ENCODE data around the gene NDUFA13. TPM values are rescaled to one million over a fixed set of nuclear protein-coding genes. Genes with fewer than 3 reads are reported as not detected.
A peak's percentile ranks its signal among the peaks of the same experiment; 100 is the strongest.

The NDUFA13 gene
- total RNA-seq, 1 experiment from 2014 or later = 489 TPM

DNA sequence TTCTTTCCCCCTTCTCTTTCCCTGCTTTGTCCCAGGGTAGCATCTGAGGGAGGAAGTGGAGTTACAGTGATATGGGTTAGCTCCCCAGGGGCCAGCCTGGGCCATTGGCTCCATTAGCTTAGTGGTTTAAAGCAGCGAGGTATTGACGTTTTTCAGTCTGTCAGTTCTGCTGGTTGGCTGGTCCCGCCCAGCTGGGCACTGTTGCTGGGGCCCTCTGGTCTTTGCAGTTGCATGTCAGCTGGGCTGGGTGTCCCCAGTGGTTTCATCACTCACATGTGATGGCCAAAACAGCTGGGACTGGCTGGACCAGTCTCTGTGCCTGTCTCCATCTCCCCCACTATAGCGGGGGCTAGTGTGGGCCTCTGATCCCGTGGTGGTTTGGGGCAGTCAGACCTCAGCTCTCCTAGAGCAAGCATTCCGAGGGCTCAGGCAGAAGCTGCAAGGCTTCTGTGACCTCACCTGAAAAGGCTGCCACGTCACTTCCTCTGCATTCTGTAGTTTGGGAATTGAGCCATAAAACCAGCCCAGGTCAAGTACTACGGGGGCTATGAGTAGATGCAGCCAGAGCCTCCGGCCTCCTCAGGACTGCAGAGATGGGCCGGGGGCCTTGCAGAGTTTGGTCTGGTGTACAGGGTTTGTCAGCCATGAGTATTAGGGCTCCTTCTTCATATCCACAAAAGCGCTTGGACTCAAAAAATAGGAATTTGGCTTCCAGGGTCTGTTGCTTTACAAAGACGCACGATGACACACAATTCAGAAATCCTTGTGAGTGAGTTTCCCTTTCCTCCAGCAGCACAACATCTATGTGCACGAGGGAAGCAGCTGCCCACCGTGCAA is 30.6 kb upstream of the NDUFA13 start:
- H3K9me3 Mint-ChIP-seq = no peaks in the 10 kb centered on the region
- H3K18ac ChIP-seq (ENCODE audit: insufficient read length, low read depth, low read length) = no peak overlapping the region
- no peaks in the 10 kb centered on the region for H3K79me1 ChIP-seq (ENCODE audit: insufficient read depth, low read depth, low read length, poor library complexity, severe bottlenecking)
- no peak overlapping the region for H4K91ac ChIP-seq (ENCODE audit: insufficient read length, low read depth, low read length)
- H3K79me2 ChIP-seq (ENCODE audit: insufficient read depth, low read length) = peaks cover 12% of the 10 kb centered on the region; the same call in 1 of the 2 replicates
- H3K14ac ChIP-seq (ENCODE audit: insufficient read depth, low read length) = no peak overlapping the region; the same call in 1 of the 2 replicates
- no peak overlapping the region for H2AFZ ChIP-seq (ENCODE audit: low read length)
- no peak overlapping the region for H2BK20ac ChIP-seq (ENCODE audit: low read depth, low read length, poor library complexity, severe bottlenecking)
- H3K4me2 ChIP-seq (ENCODE audit: insufficient read depth, insufficient read length, low read length) = no peak overlapping the region
- no peak overlapping the region for H2BK120ac ChIP-seq (ENCODE audit: low read depth, low read length, poor library complexity, severe bottlenecking)
- H3K56ac ChIP-seq (ENCODE audit: insufficient read length, low read depth, low read length) = no peak overlapping the region
- H2BK5ac ChIP-seq (ENCODE audit: insufficient read length, low read length) = no peak overlapping the region
- H3K9ac ChIP-seq (ENCODE audit: extremely low read depth, insufficient read length, low read length) = no peak overlapping the region
- H3K4me3 Mint-ChIP-seq = no peak overlapping the region
- H3K27me3 ChIP-seq (ENCODE audit: insufficient read depth, low read length) = no peaks in the 10 kb centered on the region
- no peak for DNase-seq
- no peak overlapping the region for H2BK15ac ChIP-seq (ENCODE audit: low read depth, low read length)
- H3T11ph ChIP-seq (ENCODE audit: low read length) = no peak overlapping the region
- no peak for TF ChIP-seq CTCF (conservative IDR thresholded peaks at IDR 0.05)
- no peak overlapping the region for H2BK12ac ChIP-seq (ENCODE audit: insufficient read length, low read depth, low read length)
- no peak overlapping the region for H3K27ac ChIP-seq (ENCODE audit: insufficient read length, low read depth, low read length)
- no peak overlapping the region for H3K4ac ChIP-seq (ENCODE audit: low read depth, low read length)
- H3K27ac Mint-ChIP-seq = peak overlapping the region; percentile 55 to 92 (median 72); a peak in 2 of 7 replicates
- H3K27me3 Mint-ChIP-seq (ENCODE audit: low read depth) = no peaks in the 10 kb centered on the region
- no peak overlapping the region for H2AK5ac ChIP-seq (ENCODE audit: insufficient read length, low read length)
- no CpG with 5 or more reads among the region's 15 CpGs for WGBS (ENCODE audit: extremely low coverage, insufficient read length, low lambda C conversion rate)
- peaks cover 9% of the 10 kb centered on the region; the same call in 1 of the 2 replicates for H3K4me1 ChIP-seq (ENCODE audit: insufficient read depth, low read length)
- peaks cover 5 to 19% (median 10%) of the 10 kb centered on the region in 3 experiments; a peak in 6 of 7 replicates for H3K36me3 Mint-ChIP-seq (ENCODE audit: insufficient read depth in 1 of 3, low read depth in 3 of 3)
- H3K9me3 ChIP-seq (ENCODE audit: control insufficient read depth, low read depth, low read length) = no peaks in the 10 kb centered on the region
- H4K5ac ChIP-seq (ENCODE audit: insufficient read length, low read depth, low read length) = no peak overlapping the region
- H3K23me2 ChIP-seq (ENCODE audit: insufficient read length, low read depth, low read length, poor library complexity, severe bottlenecking) = no peaks in the 10 kb centered on the region
- H3K4me1 Mint-ChIP-seq = peaks cover 56 to 67% of the 10 kb centered on the region in 2 experiments
- no peak overlapping the region for H3K23ac ChIP-seq (ENCODE audit: insufficient read length, low read depth, low read length)
- H4K20me1 ChIP-seq (ENCODE audit: control insufficient read depth, insufficient read depth, insufficient read length) = peaks cover 4% of the 10 kb centered on the region
- no peak overlapping the region for H4K8ac ChIP-seq (replicated peaks; ENCODE audit: insufficient read length, low read depth, low read length)

Data from H9 (cell line).